HepG2 (cell line): Measurements from ENCODE around the gene EI24. TPM values are rescaled to one million over a fixed set of nuclear protein-coding genes. Genes with fewer than 3 reads are reported as not detected.

Experiments used
- ARID2 ChIP-seq: sonication (generic); formaldehyde crosslinking; IDR thresholded peaks from 2 replicates; pipeline ENCODE4 v1.8.1; 2022; ENCODE audit warnings: mild to moderate bottlenecking, missing genetic modification reagents, borderline replicate concordance
- BCL6 ChIP-seq: IDR thresholded peaks from 2 replicates; pipeline ENCODE4 v1.6.1; 2016; ENCODE audit warnings: missing genetic modification reagents, missing compliant biosample characterization
- BRD4 ChIP-seq: sonication (generic); formaldehyde crosslinking; IDR thresholded peaks from 2 replicates; pipeline ENCODE4 v1.4.0; 2020; ENCODE audit warnings: missing genetic modification reagents
- CBX5 ChIP-seq: sonication (generic); formaldehyde crosslinking; IDR thresholded peaks from 2 replicates; pipeline ENCODE4 v1.4.0; 2020; ENCODE audit warnings: missing genetic modification reagents, borderline replicate concordance
- CHCHD3 ChIP-seq: sonication (generic); formaldehyde crosslinking; IDR thresholded peaks from 2 replicates; pipeline ENCODE4 v1.8.0; 2022; ENCODE audit warnings: mild to moderate bottlenecking, missing genetic modification reagents, moderate library complexity
- FOXC1 ChIP-seq: sonication (generic); formaldehyde crosslinking; IDR thresholded peaks from 2 replicates; pipeline ENCODE4 v1.8.0; 2022; ENCODE audit warnings: mild to moderate bottlenecking, missing genetic modification reagents, borderline replicate concordance
- FOXO1 ChIP-seq: sonication (generic); formaldehyde crosslinking; IDR thresholded peaks from 2 replicates; pipeline ENCODE4 v1.4.0; 2020; ENCODE audit warnings: missing genetic modification reagents
- GATAD2A ChIP-seq: IDR thresholded peaks from 2 replicates; pipeline ENCODE4 v1.6.1; 2016
- HMGXB4 ChIP-seq, 2 experiments: sonication (generic) in 1 of 2; formaldehyde crosslinking in 1 of 2; IDR thresholded peaks; 2 replicates each; pipeline versions ENCODE4 v1.4.0 to v1.6.1; 2018 to 2020; ENCODE audit warnings: missing genetic modification reagents in 2 of 2, borderline replicate concordance in 1 of 2, low read depth in 1 of 2, mild to moderate bottlenecking in 1 of 2, missing biosample characterization in 1 of 2
- NFAT5 ChIP-seq: sonication (generic); formaldehyde crosslinking; IDR thresholded peaks from 2 replicates; pipeline ENCODE4 v1.4.0; 2020; ENCODE audit warnings: missing genetic modification reagents
- NFRKB ChIP-seq: fragments of 450-650 bp; IDR thresholded peaks from 2 replicates; pipeline ENCODE4 v1.6.1; 2017
- NFYC ChIP-seq: IDR thresholded peaks from 2 replicates; pipeline ENCODE4 v1.6.1; 2016; ENCODE audit warnings: missing genetic modification reagents, missing compliant biosample characterization
- RBFOX2 ChIP-seq: fragments of 200-400 bp; formaldehyde crosslinking; IDR thresholded peaks from 2 replicates; pipeline ENCODE4 v1.6.1; 2017; ENCODE audit warnings: low read depth, mild to moderate bottlenecking, low read length
- REL ChIP-seq: sonication (generic); formaldehyde crosslinking; conservative IDR thresholded peaks from 2 replicates; pipeline ENCODE4 v1.8.0; 2022; ENCODE audit warnings: mild to moderate bottlenecking, missing genetic modification reagents, moderate library complexity
- YEATS4 ChIP-seq: sonication (generic); formaldehyde crosslinking; IDR thresholded peaks from 2 replicates; pipeline ENCODE4 v1.4.0; 2020; ENCODE audit warnings: missing genetic modification reagents, borderline replicate concordance
- ZFYVE20 ChIP-seq: sonication (generic); formaldehyde crosslinking; IDR thresholded peaks from 2 replicates; pipeline ENCODE4 v1.8.0; 2023; ENCODE audit warnings: low read depth, mild to moderate bottlenecking, moderate library complexity, missing genetic modification reagents, borderline replicate concordance
- ZNF280B ChIP-seq: sonication (generic); formaldehyde crosslinking; IDR thresholded peaks from 2 replicates; pipeline ENCODE4 v1.5.0; 2020; ENCODE audit warnings: missing genetic modification reagents, mild to moderate bottlenecking, borderline replicate concordance
- ZNF282 ChIP-seq: fragments of 450-650 bp; IDR thresholded peaks from 2 replicates; pipeline ENCODE4 v1.6.1; 2018; ENCODE audit not compliant: partially characterized antibody
- ZNF33A ChIP-seq: sonication (generic); formaldehyde crosslinking; IDR thresholded peaks from 2 replicates; pipeline ENCODE4 v1.5.1; 2020; ENCODE audit warnings: missing genetic modification reagents, mild to moderate bottlenecking, moderate library complexity, borderline replicate concordance
- ZNF558 ChIP-seq: sonication (generic); formaldehyde crosslinking; IDR thresholded peaks from 2 replicates; pipeline ENCODE4 v1.9.0; 2022; ENCODE audit warnings: mild to moderate bottlenecking, missing genetic modification reagents, borderline replicate concordance
- ZNF644 ChIP-seq: IDR thresholded peaks from 2 replicates; pipeline ENCODE4 v1.6.1; 2016; ENCODE audit warnings: low read depth
- ZNF839 ChIP-seq: sonication (generic); formaldehyde crosslinking; IDR thresholded peaks from 2 replicates; pipeline ENCODE4 v1.4.0; 2020; ENCODE audit warnings: missing genetic modification reagents, mild to moderate bottlenecking, borderline replicate concordance
- polyA plus RNA-seq, 8 experiments: library from polyadenylated mRNA; depleted of rRNA in 3 of 8; stranded (reverse) in 7 of 8; unstranded in 1 of 8; fragments of >200 nt; fragmentation: Illumina TruSeq in 4 of 8; extraction: Trizol in 4 of 8; gene quantifications; 2 replicates each; pipeline versions ENCODE4 v1.2.1 to v1.2.3, GENCODE V29; 2011 to 2016; ENCODE audit warnings: low read depth in 4 of 8, missing spikeins in 1 of 8, mixed read lengths in 1 of 8; ENCODE audit not compliant: insufficient read depth in 1 of 8
- total RNA-seq, 5 experiments: library from RNA; depleted of rRNA; stranded (reverse); fragments of >200 nt; fragmentation: Illumina TruSeq; extraction: Trizol; gene quantifications; 2 replicates each; pipeline ENCODE4 v1.2.3, GENCODE V29; 2016; ENCODE audit warnings: low read depth in 1 of 5

EI24 gene
- total and polyA plus RNA-seq, 2 of the 13 experiments (the other 11 are each of a cell fraction or from before 2014, with no cell fraction given): 84.7 to 126 TPM

GRCh38 chr11:125591649-125592304, 22.5 kb downstream of the EI24 start (continued):
- TF ChIP-seq YEATS4 (CRISPR knock-in tag) (no peak), ARID2 (CRISPR knock-in tag) (0 out of 2 replicates have a peak, but pooled peaks have one; percentile 18), ZNF280B (CRISPR knock-in tag) (no peak; the same call in 1 of the 2 replicates), CHCHD3 (peak; percentile 86), NFRKB (no peak), GATAD2A (CRISPR knock-in tag) (no peak), FOXC1 (CRISPR knock-in tag) (0 out of 2 replicates have a peak, but pooled peaks have one; percentile 16), NFAT5 (CRISPR knock-in tag) (peak; percentile 60; the same call in 1 of the 2 replicates), ZFYVE20 (CRISPR knock-in tag) (0 out of 2 replicates have a peak, but pooled peaks have one; percentile 16), REL (CRISPR knock-in tag) (no peak), RBFOX2 (peak; percentile 52; the same call in 1 of the 2 replicates), BCL6 (CRISPR knock-in tag) (no peak), BRD4 (CRISPR knock-in tag) (peak; percentile 15; the same call in 1 of the 2 replicates), HMGXB4 (CRISPR knock-in tag; IDR thresholded peaks at IDR 0.05; ENCODE audit: borderline replicate concordance in 1 of 2, low read depth in 1 of 2) (peak in 1 of 2 experiments; percentile 15; a peak in 1 of 4 replicates), ZNF282 (no peak), ZNF644 (CRISPR knock-in tag) (no peak), ZNF839 (CRISPR knock-in tag) (no peak), CBX5 (CRISPR knock-in tag) (no peak), ZNF558 (peak; percentile 85; the same call in 1 of the 2 replicates), FOXO1 (CRISPR knock-in tag) (no peak), NFYC (CRISPR knock-in tag) (no peak), ZNF33A (CRISPR knock-in tag) (peak; percentile 43; the same call in 1 of the 2 replicates)
